Mesothelial cell of epicardium (in vitro differentiated cells): ENCODE results near the gene TMEM150C. TPM values are rescaled to one million over a fixed set of nuclear protein-coding genes. Genes with fewer than 3 reads are reported as not detected.

Experiments
- DNase-seq, 2 experiments: peaks; one replicate each; pipeline ENCODE4 v3.0.0; 2021; ENCODE audit warnings: low spot score in 2 of 2; ENCODE audit not compliant: unreplicated experiment in 2 of 2
- H3K27ac Mint-ChIP-seq: 2 replicates; pipeline ENCODE4 v1.8.0; 2021; ENCODE audit warnings: mixed read lengths
- H3K27me3 Mint-ChIP-seq: 2 replicates; pipeline ENCODE4 v1.8.0; 2021; ENCODE audit warnings: low read depth, mixed read lengths
- H3K36me3 Mint-ChIP-seq: 2 replicates; pipeline ENCODE4 v1.8.0; 2021; ENCODE audit warnings: mixed read lengths
- H3K4me1 Mint-ChIP-seq: 2 replicates; pipeline ENCODE4 v1.8.0; 2021; ENCODE audit warnings: mixed read lengths
- H3K4me3 Mint-ChIP-seq: 2 replicates; pipeline ENCODE4 v1.8.0; 2021; ENCODE audit warnings: mild to moderate bottlenecking, moderate library complexity, mixed read lengths
- H3K9me3 Mint-ChIP-seq: 2 replicates; pipeline ENCODE4 v1.8.0; 2021; ENCODE audit warnings: mixed read lengths
- total RNA-seq: library from RNA; stranded (reverse); gene quantifications from 3 replicates; pipeline ENCODE4 v1.2.1, GENCODE V29; 2021
- TF ChIP-seq, protein P1 (sequence below): fragments of 200-600 bp; sonication (generic); IDR thresholded peaks from one replicate; pipeline ENCODE4 v1.5.0; 2021; ENCODE audit warnings: antibody characterized with exemption; ENCODE audit not compliant: unreplicated experiment

TMEM150C gene
- total RNA-seq, 1 donor from 2014 or later: 4.3 TPM

- Mint-ChIP-seq H3K4me3 (no peak overlapping the region), H3K4me1 (peaks cover 5% of the 10 kb centered on the region), H3K36me3 (no peaks in the 10 kb centered on the region), H3K9me3 (no peaks in the 10 kb centered on the region), H3K27me3 (peaks cover 11% of the 10 kb centered on the region), H3K27ac (no peak overlapping the region)
- no peak for DNase-seq
- TF ChIP-seq, protein P1, sequence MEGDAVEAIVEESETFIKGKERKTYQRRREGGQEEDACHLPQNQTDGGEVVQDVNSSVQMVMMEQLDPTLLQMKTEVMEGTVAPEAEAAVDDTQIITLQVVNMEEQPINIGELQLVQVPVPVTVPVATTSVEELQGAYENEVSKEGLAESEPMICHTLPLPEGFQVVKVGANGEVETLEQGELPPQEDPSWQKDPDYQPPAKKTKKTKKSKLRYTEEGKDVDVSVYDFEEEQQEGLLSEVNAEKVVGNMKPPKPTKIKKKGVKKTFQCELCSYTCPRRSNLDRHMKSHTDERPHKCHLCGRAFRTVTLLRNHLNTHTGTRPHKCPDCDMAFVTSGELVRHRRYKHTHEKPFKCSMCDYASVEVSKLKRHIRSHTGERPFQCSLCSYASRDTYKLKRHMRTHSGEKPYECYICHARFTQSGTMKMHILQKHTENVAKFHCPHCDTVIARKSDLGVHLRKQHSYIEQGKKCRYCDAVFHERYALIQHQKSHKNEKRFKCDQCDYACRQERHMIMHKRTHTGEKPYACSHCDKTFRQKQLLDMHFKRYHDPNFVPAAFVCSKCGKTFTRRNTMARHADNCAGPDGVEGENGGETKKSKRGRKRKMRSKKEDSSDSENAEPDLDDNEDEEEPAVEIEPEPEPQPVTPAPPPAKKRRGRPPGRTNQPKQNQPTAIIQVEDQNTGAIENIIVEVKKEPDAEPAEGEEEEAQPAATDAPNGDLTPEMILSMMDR: no peak
Measured at GRCh38 chr4:82513382-82513781, 48.4 kb downstream of the TMEM150C start.

DNA sequence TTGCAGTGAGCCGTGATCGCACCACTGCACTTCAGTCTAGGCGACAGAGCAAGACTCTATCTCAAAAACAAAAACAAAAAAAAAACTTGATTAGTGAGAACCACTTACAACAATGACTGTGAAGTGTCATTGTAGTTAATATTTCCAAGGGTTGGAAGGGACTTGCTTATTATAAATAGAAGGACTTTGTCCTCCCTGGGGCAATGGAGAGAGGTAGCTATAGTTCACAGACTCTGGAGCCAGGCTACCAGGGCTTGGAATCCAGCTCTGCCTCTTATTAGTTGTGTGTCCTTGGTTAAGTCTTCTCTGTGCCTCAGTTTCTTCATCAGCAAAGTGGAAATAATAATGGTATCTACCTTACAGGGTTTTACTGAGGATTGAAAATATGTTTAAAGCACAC is 51.6 kb downstream of the TMEM150C start:
- no peaks in the 10 kb centered on the region for H3K36me3 Mint-ChIP-seq
- no peak overlapping the region for H3K27ac Mint-ChIP-seq
- H3K9me3 Mint-ChIP-seq: no peaks in the 10 kb centered on the region
- H3K4me3 Mint-ChIP-seq: no peak overlapping the region
- peaks cover 13% of the 10 kb centered on the region for H3K27me3 Mint-ChIP-seq
- TF ChIP-seq, protein P1: no peak
- peaks cover 2% of the 10 kb centered on the region for H3K4me1 Mint-ChIP-seq
- no peak for DNase-seq

GRCh38 chr4:82508806-82509428 is 52.9 kb downstream of the TMEM150C start:
- DNase-seq: no peak
- Mint-ChIP-seq H3K36me3 (no peaks in the 10 kb centered on the region), H3K4me3 (no peak overlapping the region), H3K4me1 (peaks cover 2% of the 10 kb centered on the region), H3K27me3 (peaks cover 9% of the 10 kb centered on the region), H3K27ac (no peak overlapping the region), H3K9me3 (no peaks in the 10 kb centered on the region)
- TF ChIP-seq, protein P1: no peak

GRCh38 chr4:82508011-82508410 is 53.8 kb downstream of the TMEM150C start:
- DNase-seq: no peak
- Mint-ChIP-seq H3K4me3 (no peak overlapping the region), H3K4me1 (peaks cover 2% of the 10 kb centered on the region), H3K27me3 (peaks cover 5% of the 10 kb centered on the region), H3K9me3 (no peaks in the 10 kb centered on the region), H3K27ac (no peak overlapping the region), H3K36me3 (no peaks in the 10 kb centered on the region)
- TF ChIP-seq, protein P1: no peak

DNA sequence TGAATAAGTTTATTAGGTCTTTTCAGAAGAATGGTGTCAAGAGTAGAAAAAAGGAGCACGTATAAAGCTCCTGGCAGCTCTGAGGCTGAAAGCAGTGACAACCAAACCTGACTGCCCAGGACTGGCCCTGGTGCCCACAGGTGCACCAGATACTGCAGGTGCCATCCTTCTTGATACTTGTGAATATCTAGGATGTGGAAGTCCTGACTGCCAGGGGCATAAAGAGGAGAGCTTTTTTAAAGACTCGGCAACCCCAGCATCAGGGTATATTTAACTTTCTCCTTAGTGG is 60.7 kb downstream of the TMEM150C start:
- Mint-ChIP-seq H3K36me3 (no peaks in the 10 kb centered on the region), H3K9me3 (no peaks in the 10 kb centered on the region), H3K4me3 (no peak overlapping the region), H3K4me1 (peaks cover 5% of the 10 kb centered on the region), H3K27ac (no peak overlapping the region), H3K27me3 (no peaks in the 10 kb centered on the region)
- TF ChIP-seq, protein P1: no peak
- no peak for DNase-seq
